Measurements from ENCODE around the gene CTAGE6.
"Not testable (repeated sequence)": the region's sequence is repeated elsewhere in the genome, so short reads cannot be mapped to it uniquely, and the experiment has no call there.

Gene CTAGE6, protein sequence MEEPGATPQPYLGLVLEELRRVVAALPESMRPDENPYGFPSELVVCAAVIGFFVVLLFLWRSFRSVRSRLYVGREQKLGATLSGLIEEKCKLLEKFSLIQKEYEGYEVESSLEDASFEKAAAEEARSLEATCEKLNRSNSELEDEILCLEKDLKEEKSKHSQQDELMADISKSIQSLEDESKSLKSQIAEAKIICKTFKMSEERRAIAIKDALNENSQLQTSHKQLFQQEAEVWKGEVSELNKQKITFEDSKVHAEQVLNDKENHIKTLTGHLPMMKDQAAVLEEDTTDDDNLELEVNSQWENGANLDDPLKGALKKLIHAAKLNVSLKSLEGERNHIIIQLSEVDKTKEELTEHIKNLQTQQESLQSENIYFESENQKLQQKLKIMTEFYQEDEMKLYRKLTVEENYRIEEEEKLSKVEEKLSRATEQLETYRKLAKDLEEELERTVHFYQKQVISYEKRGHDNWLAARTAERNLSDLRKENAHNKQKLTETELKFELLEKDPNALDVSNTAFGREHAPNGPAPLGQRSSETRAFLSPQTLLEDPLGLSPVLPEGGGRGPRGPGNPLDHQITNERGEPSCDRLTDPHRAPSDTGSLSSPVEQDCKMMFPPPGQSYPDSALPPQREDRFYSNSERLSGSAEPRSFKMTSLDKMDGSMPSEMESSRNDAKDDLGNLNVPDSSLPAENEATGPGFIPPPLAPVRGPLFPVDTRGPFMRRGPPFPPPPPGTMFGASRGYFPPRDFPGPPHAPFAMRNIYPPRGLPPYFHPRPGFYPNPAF

DNA sequence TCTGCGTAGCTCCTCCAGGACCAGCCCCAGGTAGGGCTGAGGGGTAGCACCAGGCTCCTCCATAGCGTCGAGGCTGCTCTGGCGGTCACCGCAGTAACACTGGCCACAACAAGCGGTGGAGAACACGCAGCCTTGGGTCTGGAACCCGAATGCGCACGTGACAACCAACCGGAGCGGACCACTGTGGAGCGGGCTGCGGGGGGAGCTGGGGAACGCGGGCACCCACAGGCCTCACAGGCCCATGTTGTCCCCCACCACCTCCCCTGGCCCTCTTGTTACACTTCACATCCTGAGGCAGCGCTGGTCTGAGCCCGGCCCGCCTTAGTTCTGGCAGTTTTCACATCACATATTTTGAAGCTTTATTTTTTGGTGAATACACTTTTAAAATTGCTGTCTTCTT, at the start of gene CTAGE6:
Gene CTAGE6 (minus strand): TSS at position 101 of the 400 bp plus-strand sequence. CDS start 38 bp downstream, at position 63.
- DNase-seq: not testable (repeated sequence)

DNA sequence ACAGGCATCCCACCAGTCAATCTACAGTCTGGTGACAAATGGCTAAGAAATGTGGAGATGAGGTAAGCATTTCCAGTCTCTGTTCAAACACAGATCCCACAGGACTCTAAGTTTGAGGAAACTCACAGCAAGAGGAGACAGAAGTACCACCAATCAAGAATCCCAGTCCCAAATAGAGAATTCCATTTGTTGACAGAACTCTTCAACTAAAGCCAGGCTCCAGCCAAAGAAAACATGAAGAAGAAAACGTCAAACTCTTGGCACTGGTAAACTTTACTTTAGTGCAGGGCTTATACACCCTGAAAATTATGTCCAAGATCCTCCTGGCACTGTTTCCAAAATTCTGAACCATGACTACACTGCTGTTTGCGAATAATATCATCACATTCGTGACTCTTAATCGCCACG, 49.2 kb upstream of the CTAGE6 start:
- DNase-seq: not testable (repeated sequence)

DNA sequence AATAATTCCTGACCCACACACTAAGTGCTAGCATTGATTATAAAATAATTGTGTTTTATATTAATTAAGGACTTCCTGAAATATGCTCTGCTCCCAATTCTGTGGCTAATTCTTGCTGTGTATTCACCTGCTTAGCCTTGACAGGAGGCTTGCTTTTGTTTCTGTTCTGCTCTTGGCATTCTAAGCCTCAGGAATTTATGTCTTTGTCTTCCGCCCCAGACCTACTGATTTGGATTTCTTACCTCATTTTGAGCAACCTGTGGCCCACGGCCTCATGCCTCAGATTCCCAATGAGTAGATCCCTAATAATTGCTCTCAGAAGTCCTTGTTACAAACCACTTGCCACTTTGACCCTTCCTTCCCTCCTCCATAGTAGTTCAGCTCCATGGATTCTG, 40.4 kb upstream of the CTAGE6 start:
- DNase-seq: not testable (repeated sequence)

DNA sequence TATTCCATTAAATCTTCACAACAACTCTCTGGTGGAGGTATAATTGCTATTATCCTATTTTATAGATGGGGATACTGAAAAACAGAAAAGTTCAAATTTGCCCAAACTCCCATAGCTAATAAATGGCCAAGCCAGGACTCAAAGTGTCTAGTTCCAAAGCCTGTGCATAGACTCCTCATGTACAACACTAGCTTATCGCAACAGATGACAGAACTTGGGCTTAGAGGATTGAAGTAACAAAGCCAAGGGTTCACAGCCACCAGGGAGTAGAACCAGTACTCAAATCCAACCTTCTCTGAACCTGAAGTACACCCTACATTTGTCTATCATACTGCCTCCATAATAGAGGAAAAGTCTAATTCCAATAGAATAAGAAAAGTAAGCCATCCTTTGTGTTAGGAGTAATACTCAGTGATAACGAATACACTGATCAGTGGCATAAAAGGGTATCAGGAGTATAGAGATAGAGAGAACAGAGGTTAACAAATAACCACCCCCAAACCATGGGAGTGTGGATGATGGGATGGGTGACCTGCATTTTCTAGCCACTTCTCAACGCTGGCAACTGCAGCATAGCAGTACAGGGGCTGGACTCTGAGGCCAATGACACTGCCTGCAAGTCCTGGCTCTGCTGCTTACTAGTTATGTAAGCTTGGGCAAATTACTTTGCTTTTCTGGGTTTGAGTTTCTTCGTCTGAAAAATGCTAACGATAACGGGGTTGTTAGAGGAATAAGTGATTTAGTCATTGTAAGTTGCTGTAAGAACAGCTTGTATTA, 39.8 kb upstream of the CTAGE6 start:
- DNase-seq: not testable (repeated sequence)

DNA sequence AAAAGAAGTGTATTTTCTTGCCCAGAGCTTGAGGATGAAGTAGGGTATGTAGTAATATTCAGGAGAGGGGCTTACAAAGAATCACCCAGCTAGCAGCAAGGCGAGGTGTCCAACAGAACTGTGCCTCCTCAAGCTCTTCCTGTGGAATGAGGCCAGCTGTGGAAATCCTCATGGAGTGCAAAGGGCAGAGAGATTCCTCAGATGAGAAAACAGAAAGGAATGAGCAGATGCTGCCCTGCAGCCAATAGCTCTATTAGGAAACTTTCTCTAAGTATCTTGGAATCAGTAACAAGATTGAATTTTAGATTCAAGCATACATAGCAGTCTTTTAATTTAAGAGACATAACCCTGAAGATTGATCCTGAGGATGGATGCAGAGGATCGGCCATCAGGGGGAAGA, 38.2 kb upstream of the CTAGE6 start:
- not testable (repeated sequence) for DNase-seq

DNA sequence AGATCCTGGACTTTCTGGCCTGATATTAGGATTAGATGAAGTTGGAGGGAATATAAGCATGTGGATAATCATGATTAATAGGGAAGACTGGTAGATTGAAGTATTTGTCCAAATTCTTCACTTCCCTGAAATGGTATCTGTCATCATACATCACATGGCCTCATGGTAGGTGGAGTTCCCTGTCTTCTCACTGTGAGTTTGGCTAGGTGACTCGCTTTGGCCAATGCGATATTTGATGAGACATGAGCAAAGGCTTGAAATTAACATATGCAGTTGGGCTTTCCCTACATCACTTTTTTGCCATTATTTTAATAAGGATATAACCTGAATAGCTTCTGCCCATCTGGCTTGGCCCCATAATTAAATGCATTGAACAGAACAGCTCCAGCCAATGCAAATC, 35.1 kb upstream of the CTAGE6 start:
- DNase-seq: not testable (repeated sequence)

DNA sequence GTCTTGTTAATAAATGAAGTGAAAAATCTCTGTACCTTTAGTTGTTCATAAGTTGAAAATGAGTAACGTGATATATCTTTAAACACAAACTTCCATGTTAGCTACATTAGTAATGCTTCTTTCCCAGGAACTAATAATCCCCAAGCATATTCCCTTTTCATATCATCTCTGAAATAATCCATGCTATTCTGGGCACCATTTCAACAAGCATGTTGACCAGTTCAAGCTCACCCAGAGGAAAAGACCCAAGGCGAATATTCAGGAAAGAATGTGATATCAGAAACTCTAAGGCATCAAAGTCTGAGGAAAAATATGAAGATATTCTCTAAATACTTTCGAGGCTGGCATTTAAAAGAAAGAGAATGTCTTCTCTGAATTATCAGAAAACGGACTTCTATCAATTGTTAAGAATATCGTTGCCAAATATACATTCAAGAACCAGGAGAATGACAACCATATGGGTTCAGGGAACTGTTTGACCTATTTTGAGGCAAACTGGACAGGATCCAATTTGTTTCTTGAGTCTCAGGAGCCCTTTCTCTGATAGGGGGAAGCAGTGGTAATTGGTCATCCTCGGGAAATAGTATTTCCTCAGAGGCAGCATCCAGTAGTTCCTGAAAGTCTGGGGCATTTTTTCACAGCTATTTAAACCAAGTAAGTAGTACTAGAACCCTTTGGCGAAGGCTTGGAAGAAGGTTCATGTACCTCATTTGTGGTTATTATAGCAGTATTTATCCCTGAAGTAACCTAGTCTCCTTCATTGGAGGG, 28.1 kb upstream of the CTAGE6 start:
- not testable (repeated sequence) for DNase-seq

DNA sequence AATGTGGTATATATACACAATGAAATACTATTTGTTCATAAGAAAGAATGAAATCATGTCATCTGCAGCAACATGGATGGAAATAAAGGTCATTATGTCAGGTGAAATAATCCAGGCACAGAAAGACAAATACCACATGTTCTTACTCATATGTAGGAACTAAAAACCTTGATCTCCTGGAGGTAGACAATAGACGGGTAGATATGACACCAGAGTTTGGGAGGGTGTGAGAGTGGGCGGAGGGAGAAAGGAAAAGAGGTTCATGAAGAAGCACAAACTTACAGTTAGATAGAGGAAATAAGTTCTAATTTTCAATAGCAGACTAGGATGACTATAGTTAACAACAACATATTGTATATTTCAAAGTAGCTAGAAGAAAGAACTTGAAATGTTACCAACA, 22.1 kb upstream of the CTAGE6 start:
- not testable (repeated sequence) for DNase-seq

DNA sequence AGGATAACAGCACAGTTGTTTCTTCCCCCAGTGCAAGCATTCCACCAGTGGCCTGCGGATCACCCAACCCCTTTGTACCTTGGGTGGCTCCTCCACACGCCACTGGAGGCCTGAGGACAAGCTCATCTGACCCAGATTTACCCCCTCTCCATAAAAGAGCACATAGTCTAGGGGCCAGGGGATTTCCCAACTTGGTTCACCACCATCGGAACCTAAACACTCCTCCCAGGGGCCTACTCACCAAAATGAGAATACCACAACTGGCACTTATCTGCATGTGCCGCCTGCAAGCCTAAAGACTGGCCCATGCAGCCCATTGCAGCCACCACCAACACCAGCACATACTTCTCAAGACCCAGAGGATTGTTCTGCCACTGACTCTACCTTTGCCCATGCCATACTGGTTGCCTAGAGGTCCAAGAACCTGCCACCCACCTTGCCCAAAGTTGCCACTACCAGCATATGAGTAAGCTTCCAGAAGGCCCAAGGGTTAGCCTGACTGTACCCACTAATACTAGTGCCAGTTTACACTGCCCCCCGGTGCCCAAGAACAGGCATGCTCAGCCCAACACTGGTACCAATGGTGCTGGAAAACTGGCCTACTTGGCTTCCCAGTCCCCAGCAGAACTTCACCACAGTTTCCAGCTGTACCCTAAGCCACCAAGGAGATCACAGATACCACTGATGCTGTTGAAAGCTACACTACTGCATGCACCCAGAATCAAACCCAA, 15.4 kb upstream of the CTAGE6 start:
- DNase-seq: not testable (repeated sequence)

DNA sequence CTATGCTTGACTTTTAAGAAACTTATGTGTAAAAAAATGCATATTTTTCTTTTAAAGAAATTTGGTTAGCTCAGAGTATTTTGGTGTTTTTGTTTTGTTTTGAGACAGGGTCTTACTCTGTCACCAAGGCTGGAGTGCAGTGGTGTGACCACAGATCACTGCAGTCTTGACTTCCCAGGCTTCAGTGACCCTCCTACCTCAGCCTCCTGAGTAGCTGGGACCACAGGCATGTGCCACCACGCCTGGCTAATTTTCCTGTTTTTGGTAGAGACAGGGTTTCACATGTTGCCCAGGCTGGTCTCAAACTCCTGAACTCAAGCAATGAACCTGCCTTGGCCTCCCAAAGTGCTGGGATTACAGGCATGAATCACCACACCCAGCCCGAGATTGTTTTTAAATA, 10.0 kb upstream of the CTAGE6 start:
- not testable (repeated sequence) for DNase-seq

DNA sequence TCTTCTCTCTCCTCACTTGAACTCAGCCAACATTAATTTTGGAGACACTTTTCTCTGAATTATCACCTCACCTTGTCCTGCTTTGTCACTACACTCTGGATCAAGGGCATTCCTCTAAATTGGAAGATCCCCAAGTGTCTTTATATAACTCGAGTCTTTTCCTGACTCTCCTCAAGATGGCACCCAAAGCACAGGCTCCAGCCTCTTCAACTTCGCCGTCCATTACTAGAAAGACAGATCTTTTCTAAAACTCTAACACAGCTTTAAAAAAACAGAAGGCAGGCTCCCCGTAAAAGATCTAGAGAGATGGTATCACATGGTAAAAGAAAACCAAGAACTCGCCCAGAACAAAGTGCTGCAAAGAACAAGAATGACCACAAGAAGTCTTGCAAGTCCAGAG, 8.2 kb upstream of the CTAGE6 start:
- DNase-seq: not testable (repeated sequence)

DNA sequence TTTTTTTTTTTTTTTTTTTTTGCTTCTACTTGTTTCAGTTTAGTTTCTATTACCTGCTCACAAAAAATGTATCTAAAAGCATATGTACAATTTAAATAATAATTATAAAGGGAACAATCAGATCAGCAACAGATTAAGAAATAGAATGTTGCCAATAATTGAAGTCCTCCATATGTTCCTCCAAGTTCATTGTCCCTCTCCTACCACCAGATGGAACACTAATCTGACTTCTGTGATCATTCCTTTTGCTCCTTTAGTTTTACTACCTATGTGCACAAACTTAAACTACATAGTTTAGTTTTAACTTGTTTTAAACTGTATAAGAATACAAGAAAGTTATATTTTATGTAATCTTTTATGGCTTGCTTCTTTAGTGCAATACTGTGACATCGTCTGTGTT, 5.6 kb upstream of the CTAGE6 start:
- DNase-seq: not testable (repeated sequence)

DNA sequence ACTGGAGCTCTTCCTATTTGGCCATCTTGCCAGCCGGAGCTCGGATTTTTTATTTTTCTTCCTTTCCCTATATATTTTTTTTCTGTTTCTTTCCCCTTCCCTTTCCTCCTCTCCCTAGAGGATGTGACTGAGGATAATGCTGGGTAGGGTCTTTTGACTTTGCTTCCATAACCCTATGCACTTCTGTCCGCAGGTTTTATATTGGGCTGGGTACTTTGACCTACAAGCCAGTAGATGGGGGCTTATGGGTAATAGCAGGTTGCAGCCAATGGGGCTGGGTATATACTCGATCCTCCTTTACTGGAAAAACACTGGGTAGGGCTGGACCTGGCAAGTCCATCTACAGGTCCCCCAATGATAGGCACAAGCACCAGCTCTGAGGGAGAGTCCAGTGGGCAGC, 12.2 kb downstream of the CTAGE6 start:
- not testable (repeated sequence) for DNase-seq

DNA sequence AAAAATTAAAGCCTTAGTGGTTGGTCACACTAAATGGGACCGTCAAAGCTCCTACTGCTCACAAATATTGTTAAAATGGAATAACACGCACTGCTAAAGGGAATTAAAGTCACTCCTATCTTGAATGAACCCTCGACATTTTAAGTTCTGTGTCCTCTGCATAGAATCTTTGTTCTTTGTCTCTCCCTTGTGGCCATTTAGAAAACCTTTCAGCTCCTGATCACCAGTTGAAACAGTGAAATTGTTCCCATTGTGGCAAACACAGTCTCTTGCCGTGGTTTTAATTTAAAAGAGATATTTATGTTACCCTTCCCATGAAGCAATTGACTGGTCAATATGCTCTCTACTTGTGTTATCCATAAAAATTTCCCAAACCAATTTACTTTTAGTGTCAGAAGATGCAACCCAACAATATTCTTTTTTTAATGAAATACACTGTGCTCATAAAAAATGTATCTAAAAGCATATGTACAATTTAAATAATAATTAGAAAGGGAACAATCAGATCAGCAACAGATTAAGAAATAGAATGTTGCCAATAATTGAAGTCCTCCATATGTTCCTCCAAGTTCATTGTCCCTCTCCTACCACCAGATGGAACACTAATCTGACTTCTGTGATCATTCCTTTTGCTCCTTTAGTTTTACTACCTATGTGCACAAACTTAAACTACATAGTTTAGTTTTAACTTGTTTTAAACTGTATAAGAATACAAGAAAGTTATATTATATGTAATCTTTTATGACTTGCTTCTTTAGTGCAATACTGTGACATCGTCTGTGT, 20.3 kb downstream of the CTAGE6 start:
- not testable (repeated sequence) for DNase-seq

DNA sequence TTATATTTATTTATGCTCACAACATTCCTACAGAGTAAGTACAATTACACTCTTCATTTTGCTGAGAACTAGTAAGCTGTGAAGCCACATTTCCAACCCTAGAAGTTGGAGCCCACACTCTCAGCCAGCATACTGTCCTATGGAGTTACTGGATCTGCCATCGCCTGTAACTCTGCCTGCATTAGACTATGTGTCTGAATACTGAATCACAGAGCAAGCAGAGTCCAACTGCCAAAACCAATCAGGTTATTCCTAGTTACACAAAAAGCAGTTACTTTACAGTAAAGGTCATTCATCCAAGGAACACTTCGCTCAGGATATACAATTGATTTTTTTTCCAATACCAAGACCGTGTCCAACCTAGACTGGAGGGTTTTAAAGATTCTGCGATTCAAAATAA, 21.5 kb downstream of the CTAGE6 start:
- no peak for DNase-seq

DNA sequence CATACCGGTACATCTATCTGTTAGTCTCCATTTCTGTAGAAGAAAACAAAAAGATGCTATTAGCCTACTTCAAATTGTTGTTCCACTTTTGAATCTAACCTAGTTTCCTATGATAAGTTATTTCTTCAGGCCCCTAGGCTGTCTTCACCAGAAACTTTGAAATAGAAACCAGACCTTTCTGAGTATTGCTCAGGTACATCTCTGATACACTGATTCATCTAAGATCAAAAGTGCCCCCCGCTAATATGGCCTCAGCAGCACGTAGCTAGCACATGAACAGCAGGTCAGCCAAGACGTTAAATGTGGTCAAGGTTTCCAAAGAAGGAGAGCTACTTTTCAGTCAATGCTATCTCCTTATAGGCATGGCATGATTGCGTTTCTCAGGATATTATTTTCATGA, 23.6 kb downstream of the CTAGE6 start:
- no peak for DNase-seq

DNA sequence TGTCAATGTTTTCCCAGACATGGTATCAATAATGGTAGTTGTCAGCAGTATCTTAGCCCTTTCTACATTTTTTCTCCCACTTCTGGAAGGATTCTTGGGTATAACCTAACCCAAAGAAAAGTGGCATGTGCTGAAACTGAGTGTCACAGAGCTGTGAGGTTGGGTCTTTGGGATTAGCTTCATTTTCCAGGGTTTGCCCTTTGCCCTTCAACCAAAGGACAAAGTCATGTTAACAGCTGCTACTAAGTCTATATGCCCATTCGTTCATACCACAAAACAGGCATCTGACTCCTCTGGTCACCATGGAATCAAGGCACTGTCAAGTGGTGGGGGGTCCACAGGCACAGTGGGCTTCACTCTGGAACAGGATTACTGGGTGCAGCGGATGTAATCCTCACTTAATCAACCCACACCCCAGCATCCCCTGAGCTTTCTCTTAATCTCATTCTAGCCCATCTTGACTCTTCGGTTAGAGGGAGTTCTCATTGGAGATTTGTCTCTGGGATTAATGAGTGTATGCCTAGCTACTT, 29.1 kb downstream of the CTAGE6 start:
- no peak for DNase-seq

DNA sequence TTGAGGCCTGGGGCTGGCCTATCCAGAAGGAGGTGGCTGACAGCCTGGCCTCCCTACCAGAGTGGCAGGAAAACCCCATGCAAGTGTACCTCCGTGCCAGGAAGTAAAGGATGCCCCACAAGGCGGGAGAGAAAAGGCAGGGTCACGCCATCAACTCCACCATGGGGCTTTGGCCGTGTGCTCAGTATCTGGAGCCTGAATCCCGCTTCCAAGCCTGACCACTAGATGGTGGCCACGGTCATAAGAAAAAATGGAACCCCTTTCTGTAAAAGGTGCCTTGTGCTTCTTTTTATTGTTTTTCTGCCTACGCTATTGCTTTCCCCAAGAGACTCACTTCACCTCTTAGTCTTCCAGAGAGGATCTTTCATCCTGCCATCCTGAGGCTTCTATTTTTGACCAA, 29.9 kb downstream of the CTAGE6 start:
- not testable (repeated sequence) for DNase-seq

DNA sequence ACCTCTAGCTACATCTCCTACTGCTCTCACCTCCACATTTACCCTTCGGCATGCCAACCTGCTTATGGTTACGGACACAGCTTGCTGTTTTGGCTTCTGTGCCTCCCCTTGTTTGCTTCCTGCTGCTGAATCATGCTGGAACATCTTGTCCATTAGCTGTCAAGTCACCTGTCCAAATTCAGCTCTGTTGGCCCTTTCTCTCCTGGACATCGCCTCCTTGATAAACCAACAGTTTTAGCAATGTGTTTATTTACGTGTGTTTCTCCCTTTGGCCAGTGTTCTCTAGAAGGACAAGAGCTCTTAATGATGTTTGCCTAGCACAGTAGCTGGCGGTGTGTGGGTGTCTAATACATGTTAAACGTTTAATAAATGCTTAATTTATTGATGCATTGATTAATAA, 31.4 kb downstream of the CTAGE6 start:
- not testable (repeated sequence) for DNase-seq

DNA sequence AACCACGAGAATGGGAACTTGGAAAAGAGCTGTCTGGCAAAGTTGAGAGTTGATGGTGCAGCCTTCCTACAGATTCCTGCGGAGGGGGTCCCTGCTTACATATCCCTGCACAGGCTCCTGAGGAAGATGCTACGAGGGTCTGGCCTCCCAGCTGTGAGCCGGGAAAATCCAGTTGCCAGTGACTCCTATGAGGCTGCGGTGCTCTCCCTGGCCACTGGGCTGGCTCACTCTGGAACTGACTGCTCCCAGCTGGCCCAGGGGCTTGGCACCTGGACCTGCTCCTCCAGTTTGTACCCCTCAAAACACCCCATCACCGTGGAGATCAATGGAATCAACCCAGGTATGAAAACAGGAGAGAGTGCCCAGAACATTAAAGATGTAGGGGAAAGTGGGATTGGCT, 37.2 kb downstream of the CTAGE6 start:
- not testable (repeated sequence) for DNase-seq

All from stimulated activated naive CD4-positive, alpha-beta T cell treated with Interleukin-2 at 50 U/mL for 16 hours (primary cell).